ACC112 (cell line): Measurements from ENCODE around the gene TRERF1.

ENCODE experiments used
- H2AFZ ChIP-seq: fragments of 200-600 bp; sonication (generic); one replicate; pipeline ENCODE4 v1.6.0; 2017; ENCODE audit warnings: antibody characterized with exemption, low read length; ENCODE audit not compliant: unreplicated experiment
- H3K27ac ChIP-seq: fragments of 200-600 bp; sonication (generic); 2 replicates; pipeline ENCODE4 v1.5.1; 2014; ENCODE audit warnings: low read depth, mild to moderate bottlenecking, antibody characterized with exemption, low read length, moderate library complexity
- H3K27me3 ChIP-seq: fragments of 200-600 bp; sonication (generic); 2 replicates; pipeline ENCODE4 v1.6.1; 2014; ENCODE audit warnings: mild to moderate bottlenecking, antibody characterized with exemption, low read length, moderate library complexity, mixed read lengths; ENCODE audit not compliant: insufficient read depth
- H3K36me3 ChIP-seq: fragments of 200-600 bp; sonication (generic); 2 replicates; pipeline ENCODE4 v1.6.1; 2016; ENCODE audit warnings: mild to moderate bottlenecking, antibody characterized with exemption, low read length, moderate library complexity, mixed read lengths; ENCODE audit not compliant: insufficient read depth
- H3K4me1 ChIP-seq: fragments of 200-600 bp; sonication (generic); one replicate; pipeline ENCODE4 v1.6.1; 2016; ENCODE audit warnings: low read length, mixed read lengths; ENCODE audit not compliant: insufficient read depth, unreplicated experiment, control insufficient read depth
- H3K4me3 ChIP-seq: fragments of 200-600 bp; sonication (generic); 2 replicates; pipeline ENCODE4 v1.5.1; 2014; ENCODE audit warnings: mild to moderate bottlenecking, low read depth, low read length
- H3K79me2 ChIP-seq: fragments of 200-600 bp; sonication (generic); one replicate; pipeline ENCODE4 v1.6.0; 2016; ENCODE audit warnings: low read length; ENCODE audit not compliant: control insufficient read depth, unreplicated experiment, insufficient read depth

Gene TRERF1

GRCh38 chr6:42380228-42380979 lies 71.3 kb downstream of the TRERF1 start:
- peaks cover 23% of the 10 kb centered on the region for H3K79me2 ChIP-seq
- H3K4me3 ChIP-seq: no peak overlapping the region
- no peaks in the 10 kb centered on the region for H3K36me3 ChIP-seq
- no peak overlapping the region for H2AFZ ChIP-seq
- no peaks in the 10 kb centered on the region for H3K4me1 ChIP-seq
- no peaks in the 10 kb centered on the region for H3K27me3 ChIP-seq
- no peak overlapping the region for H3K27ac ChIP-seq

DNA sequence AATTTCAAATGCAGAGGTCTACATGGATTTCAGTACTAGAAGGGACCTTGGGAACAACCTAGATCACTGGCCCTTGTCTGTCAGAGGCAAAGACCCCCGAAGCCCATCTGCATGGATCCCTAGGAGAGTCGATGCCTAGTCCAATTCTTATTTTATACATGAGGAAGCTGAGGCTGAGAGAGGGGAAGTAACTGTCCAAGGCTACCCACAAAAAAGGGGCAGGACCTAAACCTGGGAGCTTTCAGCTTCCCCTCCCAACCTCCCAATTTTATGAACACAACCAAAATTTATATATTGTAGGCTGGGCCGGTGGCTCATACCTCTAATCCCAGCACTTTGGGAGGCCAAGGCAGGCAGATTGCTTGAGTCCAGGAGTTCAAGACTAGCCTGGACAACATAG lies 73.2 kb downstream of the TRERF1 start:
- Histone ChIP-seq H3K27ac (no peak overlapping the region), H2AFZ (no peak overlapping the region), H3K36me3 (no peaks in the 10 kb centered on the region), H3K27me3 (no peaks in the 10 kb centered on the region), H3K79me2 (peaks cover 23% of the 10 kb centered on the region), H3K4me1 (no peaks in the 10 kb centered on the region), H3K4me3 (no peak overlapping the region)

DNA sequence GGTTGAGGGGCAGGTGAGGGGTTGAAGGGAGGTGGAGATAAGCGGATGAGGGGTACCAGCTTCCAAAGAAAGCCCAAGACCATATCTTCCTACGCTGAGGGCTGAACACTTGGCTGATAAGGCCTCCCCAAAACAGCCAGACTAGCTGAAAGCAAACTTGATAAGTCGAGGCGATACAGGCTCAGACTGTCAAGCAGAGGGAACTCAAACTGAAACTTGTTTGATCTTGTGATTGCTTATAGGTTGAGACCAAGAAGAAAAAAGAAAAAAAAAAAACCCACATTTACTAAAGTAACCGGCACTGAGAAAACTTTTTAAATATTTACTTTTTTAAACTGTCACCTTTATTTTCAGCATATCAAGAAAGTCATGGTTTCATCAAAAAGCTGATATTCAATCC lies 73.6 kb downstream of the TRERF1 start:
- H3K79me2 ChIP-seq: peaks cover 23% of the 10 kb centered on the region
- H3K4me1 ChIP-seq: no peaks in the 10 kb centered on the region
- no peak overlapping the region for H3K4me3 ChIP-seq

GRCh38 chr6:42375007-42375635 lies 76.6 kb downstream of the TRERF1 start:
- Histone ChIP-seq H3K27ac (no peak overlapping the region), H3K36me3 (no peaks in the 10 kb centered on the region), H2AFZ (no peak overlapping the region), H3K27me3 (no peaks in the 10 kb centered on the region), H3K4me3 (no peak overlapping the region), H3K79me2 (peaks cover 15% of the 10 kb centered on the region), H3K4me1 (no peaks in the 10 kb centered on the region)

More for the DNA sequence above, 73.6 kb downstream of the TRERF1 start:
- H3K27ac ChIP-seq: no peak overlapping the region
- no peak overlapping the region for H2AFZ ChIP-seq
- H3K36me3 ChIP-seq: no peaks in the 10 kb centered on the region
- no peaks in the 10 kb centered on the region for H3K27me3 ChIP-seq

- peaks cover 13% of the 10 kb centered on the region for H3K79me2 ChIP-seq
- no peak overlapping the region for H3K4me3 ChIP-seq
- peaks cover 3% of the 10 kb centered on the region for H3K4me1 ChIP-seq
- H3K27ac ChIP-seq: no peak overlapping the region
- H2AFZ ChIP-seq: no peak overlapping the region
- no peaks in the 10 kb centered on the region for H3K36me3 ChIP-seq
- H3K27me3 ChIP-seq: no peaks in the 10 kb centered on the region
Observed at GRCh38 chr6:42374018-42374669, 77.6 kb downstream of the TRERF1 start.

DNA sequence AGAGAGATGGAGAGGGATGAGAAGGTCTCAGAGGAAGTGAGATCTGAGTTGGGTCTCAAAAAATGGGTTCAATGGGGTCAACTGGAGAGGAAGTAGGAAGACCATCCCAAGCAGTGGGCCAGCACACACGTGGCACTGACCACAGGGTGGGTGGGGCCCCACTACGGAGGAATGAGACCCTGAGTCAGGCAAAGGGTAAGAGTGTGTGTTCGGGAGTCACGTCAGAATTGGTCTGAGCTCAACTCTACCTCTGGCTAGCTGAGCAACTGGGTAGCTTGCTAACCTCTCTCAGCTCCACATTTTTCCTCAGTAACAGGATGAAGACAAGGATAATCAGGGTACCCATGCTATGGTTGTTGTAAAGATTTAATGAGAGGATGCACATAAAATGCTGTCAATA lies 79.0 kb downstream of the TRERF1 start:
- H3K4me3 ChIP-seq: no peak overlapping the region
- no peaks in the 10 kb centered on the region for H3K36me3 ChIP-seq
- H3K27ac ChIP-seq: no peak overlapping the region
- no peak overlapping the region for H2AFZ ChIP-seq
- no peaks in the 10 kb centered on the region for H3K27me3 ChIP-seq
- H3K4me1 ChIP-seq: peaks cover 3% of the 10 kb centered on the region
- peaks cover 17% of the 10 kb centered on the region for H3K79me2 ChIP-seq

DNA sequence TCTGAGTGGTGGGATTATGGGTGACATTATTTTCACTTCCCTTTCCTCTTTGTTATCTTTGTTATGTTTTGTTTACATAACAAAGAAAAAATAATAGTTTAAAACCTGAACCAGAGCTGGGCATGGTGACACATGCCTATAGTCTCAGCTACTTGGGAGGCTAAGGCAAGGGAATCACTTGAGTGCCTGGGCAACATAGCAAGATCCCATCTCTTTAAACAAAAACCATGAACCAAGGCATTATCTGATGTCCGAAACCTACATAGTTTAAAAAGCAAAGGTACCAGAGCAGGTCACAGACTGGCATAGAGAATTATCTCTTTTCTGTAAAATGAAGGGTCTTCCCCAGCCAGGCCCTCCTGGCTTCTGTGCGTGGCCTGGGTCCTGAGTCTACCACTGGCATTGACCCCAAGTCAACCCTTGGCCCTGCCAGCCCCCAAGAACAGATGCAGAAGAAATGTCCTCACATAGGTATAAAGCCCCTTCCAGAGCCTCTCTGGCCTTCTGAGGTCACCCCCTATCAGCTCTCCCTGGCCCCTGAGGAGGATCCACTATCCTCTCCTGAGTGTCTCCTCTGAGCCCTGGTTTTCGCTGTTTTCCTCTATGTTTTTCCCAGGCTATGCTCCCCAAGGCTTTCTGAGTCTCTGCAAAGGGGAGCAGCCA lies 81.3 kb downstream of the TRERF1 start:
- Histone ChIP-seq H2AFZ (no peak overlapping the region), H3K36me3 (no peaks in the 10 kb centered on the region), H3K27me3 (no peaks in the 10 kb centered on the region), H3K79me2 (peaks cover 14% of the 10 kb centered on the region), H3K27ac (no peak overlapping the region), H3K4me3 (no peak overlapping the region), H3K4me1 (peaks cover 3% of the 10 kb centered on the region)

- peaks cover 3% of the 10 kb centered on the region for H3K4me1 ChIP-seq
Observed at GRCh38 chr6:42369568-42369967, 82.2 kb downstream of the TRERF1 start.

DNA sequence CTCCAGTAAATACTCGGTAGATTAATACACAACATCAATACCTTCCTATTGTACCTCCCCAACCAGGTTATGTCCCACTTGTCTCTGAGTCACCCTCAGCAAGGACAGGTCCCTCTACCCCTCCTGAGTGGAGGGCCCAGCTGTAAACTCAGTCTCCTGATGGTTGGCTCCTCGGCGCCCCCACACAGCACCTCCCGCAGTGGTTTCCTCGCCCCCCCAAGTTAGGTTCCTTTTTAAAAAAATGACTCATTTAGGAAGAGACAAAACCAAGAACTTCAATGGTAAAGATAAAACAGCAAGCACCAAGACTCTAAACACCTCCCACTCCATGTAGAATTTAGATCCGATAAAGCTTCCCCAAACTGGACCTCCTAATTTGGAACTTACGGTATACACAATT lies 83.5 kb downstream of the TRERF1 start:
- H3K27me3 ChIP-seq: no peaks in the 10 kb centered on the region
- H2AFZ ChIP-seq: no peak overlapping the region
- no peaks in the 10 kb centered on the region for H3K36me3 ChIP-seq
- H3K4me3 ChIP-seq: no peak overlapping the region
- peaks cover 14% of the 10 kb centered on the region for H3K79me2 ChIP-seq
- no peak overlapping the region for H3K27ac ChIP-seq
- H3K4me1 ChIP-seq: peaks cover 3% of the 10 kb centered on the region

More at GRCh38 chr6:42369568-42369967, 82.2 kb downstream of the TRERF1 start:
- no peak overlapping the region for H3K4me3 ChIP-seq
- H3K36me3 ChIP-seq: no peaks in the 10 kb centered on the region
- no peak overlapping the region for H2AFZ ChIP-seq
- H3K79me2 ChIP-seq: peaks cover 14% of the 10 kb centered on the region
- H3K27ac ChIP-seq: no peak overlapping the region
- H3K27me3 ChIP-seq: no peaks in the 10 kb centered on the region

DNA sequence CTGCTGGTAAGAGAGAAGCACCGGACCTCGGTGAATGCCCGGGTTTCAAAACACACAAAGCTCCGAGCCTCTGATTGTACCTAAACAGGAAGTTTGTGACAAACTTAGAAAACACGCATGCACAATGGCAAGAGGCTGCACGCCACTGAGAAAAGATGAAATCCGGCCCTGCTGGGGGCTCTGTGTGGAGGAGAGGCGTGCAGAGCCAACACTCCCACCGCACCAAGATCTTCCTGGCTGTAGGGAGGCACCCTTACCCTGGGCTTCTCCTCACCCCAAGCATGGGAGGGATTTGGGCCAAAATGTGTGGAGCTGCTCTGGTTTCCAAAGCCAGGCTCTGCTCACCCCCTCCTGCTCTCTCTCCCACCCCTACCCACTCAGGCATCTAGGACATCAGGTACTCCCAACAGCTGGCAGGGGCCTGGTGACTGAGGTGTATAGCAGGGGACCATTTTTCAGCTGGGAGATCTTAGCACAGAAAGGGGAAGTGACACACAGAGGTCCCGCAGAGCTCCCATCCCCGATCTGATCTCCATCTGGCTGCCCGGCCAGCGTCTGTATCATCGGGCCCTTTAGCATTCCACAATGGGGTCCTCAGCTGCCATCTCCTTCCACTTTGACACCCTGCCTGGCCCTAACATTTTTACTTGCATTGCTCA lies 84.2 kb downstream of the TRERF1 start:
- Histone ChIP-seq H3K79me2 (peaks cover 11% of the 10 kb centered on the region), H3K36me3 (no peaks in the 10 kb centered on the region), H2AFZ (no peak overlapping the region), H3K4me1 (peaks cover 3% of the 10 kb centered on the region), H3K4me3 (no peak overlapping the region), H3K27me3 (no peaks in the 10 kb centered on the region), H3K27ac (no peak overlapping the region)
